GM21526 (cell line): ENCODE results near the gene KAZN.

Source experiments
- ATAC-seq: cut with Tn5 transposase; IDR thresholded peaks from one replicate; pipeline ENCODE4 v1.9.1; 2021; ENCODE audit warnings: moderate library complexity; ENCODE audit not compliant: unreplicated experiment, low FRiP score

Gene KAZN

GRCh38 chr1:14636897-14637632 is 38.6 kb downstream of the KAZN start:
- ATAC-seq: no peak

GRCh38 chr1:14639291-14640050 is 41.0 kb downstream of the KAZN start:
- no peak for ATAC-seq

GRCh38 chr1:14642712-14643111 is 44.2 kb downstream of the KAZN start:
- ATAC-seq: no peak

- no peak for ATAC-seq
These were observed 48.5 kb downstream of the KAZN start for GRCh38 chr1:14646973-14647372.

- ATAC-seq: no peak
These were observed 49.3 kb downstream of the KAZN start for GRCh38 chr1:14647777-14648176.

GRCh38 chr1:14648391-14648790 is 49.9 kb downstream of the KAZN start:
- no peak for ATAC-seq

- ATAC-seq: no peak
These were observed 50.7 kb downstream of the KAZN start for GRCh38 chr1:14648896-14649855.

- no peak for ATAC-seq
These were observed 51.5 kb downstream of the KAZN start for GRCh38 chr1:14649976-14650375.

- ATAC-seq: no peak
These were observed 52.5 kb downstream of the KAZN start for GRCh38 chr1:14650951-14651350.

- no peak for ATAC-seq
These were observed 54.4 kb downstream of the KAZN start for GRCh38 chr1:14652840-14653239.

- no peak for ATAC-seq
These were observed 55.0 kb downstream of the KAZN start for GRCh38 chr1:14653461-14653960.

- no peak for ATAC-seq
These were observed 56.1 kb downstream of the KAZN start for GRCh38 chr1:14654554-14654953.

GRCh38 chr1:14655385-14655784 is 56.9 kb downstream of the KAZN start:
- no peak for ATAC-seq

- ATAC-seq: no peak
These were observed 58.0 kb downstream of the KAZN start for GRCh38 chr1:14656384-14656937.

- ATAC-seq: no peak
These were observed 60.2 kb downstream of the KAZN start for GRCh38 chr1:14658642-14659041.

- ATAC-seq: no peak
These were observed 61.4 kb downstream of the KAZN start for GRCh38 chr1:14659913-14660312.

GRCh38 chr1:14660801-14661200 is 62.3 kb downstream of the KAZN start:
- ATAC-seq: no peak

- ATAC-seq: no peak
These were observed 62.7 kb downstream of the KAZN start for GRCh38 chr1:14661222-14661621.

GRCh38 chr1:14662116-14662515 is 63.6 kb downstream of the KAZN start:
- no peak for ATAC-seq

GRCh38 chr1:14663773-14664172 is 65.3 kb downstream of the KAZN start:
- ATAC-seq: no peak
